Left lung (tissue), 10 donors: ENCODE measurements around the gene CARS1. TPM values are rescaled to one million over a fixed set of nuclear protein-coding genes. Genes with fewer than 3 reads are reported as not detected.

Source experiments
- ATAC-seq: fragments of 200-7000 bp; cut with Tn5 transposase; one replicate; pipeline ENCODE4 v1.9.1; 2020; ENCODE audit warnings: moderate library complexity
- DNase-seq, 4 donors: peaks; one replicate each; pipeline ENCODE4 v3.0.0-alpha.2; 2013 to 2020
- H3K27ac ChIP-seq, 2 donors: fragments of 200-600 bp; sonication (generic) in 1 of 2; one replicate each; pipeline versions ENCODE4 v1.5.0 to v1.8.0; 2020 to 2021
- H3K27me3 ChIP-seq, 2 donors: fragments of 200-600 bp; sonication (generic) in 1 of 2; one replicate each; pipeline versions ENCODE4 v1.5.0 to v1.8.0; 2020 to 2021
- H3K36me3 ChIP-seq, 2 donors: fragments of 200-600 bp; sonication (generic) in 1 of 2; one replicate each; pipeline versions ENCODE4 v1.5.0 to v1.8.0; 2020 to 2021
- H3K4me1 ChIP-seq, 2 donors: fragments of 200-600 bp; one replicate each; pipeline ENCODE4 v1.8.0; 2021
- H3K4me3 ChIP-seq, 2 donors: fragments of 200-600 bp; sonication (generic) in 1 of 2; one replicate each; pipeline versions ENCODE4 v1.5.0 to v1.8.0; 2020 to 2021; ENCODE audit warnings: mild to moderate bottlenecking in 1 of 2
- H3K9me3 ChIP-seq, 2 donors: fragments of 200-600 bp; sonication (generic) in 1 of 2; one replicate each; pipeline versions ENCODE4 v1.5.0 to v1.8.0; 2020 to 2021
- intact Hi-C, 2 donors: fragments of 100-400 bp; cut with DNase I; formaldehyde crosslinking; loops; one replicate each; pipeline versions ENCODE4 v1.11.2 to v1.14.2; 2022
- polyA plus RNA-seq, 6 donors: library from polyadenylated mRNA; unstranded; fragments of 120-200 nt; gene quantifications; one replicate each; pipeline ENCODE4 v1.2.1, GENCODE V29; 2013; ENCODE audit not compliant: insufficient read length in 6 of 6
- total RNA-seq, 2 donors: library from RNA; stranded (reverse); fragmentation: NEBNext Ultra II Directional; extraction: Animal tissue kit (Norgen Biotek cat#: 25700); gene quantifications; one replicate each; pipeline ENCODE4 v1.2.1, GENCODE V29; 2021
- TF ChIP-seq, protein P1 (sequence below), 2 donors: fragments of 200-600 bp; sonication (generic) in 1 of 2; IDR thresholded peaks; one replicate each; pipeline versions ENCODE4 v1.5.0 to v1.8.0; 2021; ENCODE audit warnings: antibody characterized with exemption in 2 of 2
- donor health status: DM: no; HTN: yes; CAD: no.
- donor health status: DM: no; HTN: no; CAD: no.

CARS1 gene
- total and polyA plus RNA-seq, 8 donors: 28.3 to 49.9 (median 31.4) TPM

DNA sequence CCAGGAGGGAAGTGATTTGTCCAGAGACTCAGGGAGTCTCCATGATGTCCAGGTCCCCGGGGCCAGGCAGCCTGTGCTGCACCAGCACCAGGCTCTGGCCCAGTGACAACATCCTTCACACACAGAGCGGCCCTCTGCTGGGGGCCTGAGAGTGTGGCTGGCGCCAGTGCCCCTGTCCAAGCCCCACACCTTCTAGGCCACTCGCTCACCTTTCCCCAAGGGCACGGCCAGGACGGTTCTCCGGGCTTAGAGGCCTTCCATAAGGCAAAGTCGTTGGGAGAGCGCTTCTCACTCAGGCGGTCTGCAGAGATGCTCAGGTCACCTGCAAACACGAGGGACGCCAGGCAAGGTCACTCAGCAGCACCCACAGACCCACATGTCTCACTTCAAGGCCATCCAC is 37.2 kb downstream of the CARS1 start:
- Histone ChIP-seq H3K4me3 (no peak overlapping the region), H3K9me3 (no peaks in the 10 kb centered on the region), H3K4me1 (peaks cover 0 to 18% of the 10 kb centered on the region in 2 donors), H3K27ac (no peak overlapping the region), H3K27me3 (no peaks in the 10 kb centered on the region), H3K36me3 (peaks cover 0 to 83% of the 10 kb centered on the region in 2 donors)
- peak in 1 of 4 donors; percentile 66 for DNase-seq
- intact Hi-C loops: no loop called here
- no peak for ATAC-seq
- TF ChIP-seq, protein P1, sequence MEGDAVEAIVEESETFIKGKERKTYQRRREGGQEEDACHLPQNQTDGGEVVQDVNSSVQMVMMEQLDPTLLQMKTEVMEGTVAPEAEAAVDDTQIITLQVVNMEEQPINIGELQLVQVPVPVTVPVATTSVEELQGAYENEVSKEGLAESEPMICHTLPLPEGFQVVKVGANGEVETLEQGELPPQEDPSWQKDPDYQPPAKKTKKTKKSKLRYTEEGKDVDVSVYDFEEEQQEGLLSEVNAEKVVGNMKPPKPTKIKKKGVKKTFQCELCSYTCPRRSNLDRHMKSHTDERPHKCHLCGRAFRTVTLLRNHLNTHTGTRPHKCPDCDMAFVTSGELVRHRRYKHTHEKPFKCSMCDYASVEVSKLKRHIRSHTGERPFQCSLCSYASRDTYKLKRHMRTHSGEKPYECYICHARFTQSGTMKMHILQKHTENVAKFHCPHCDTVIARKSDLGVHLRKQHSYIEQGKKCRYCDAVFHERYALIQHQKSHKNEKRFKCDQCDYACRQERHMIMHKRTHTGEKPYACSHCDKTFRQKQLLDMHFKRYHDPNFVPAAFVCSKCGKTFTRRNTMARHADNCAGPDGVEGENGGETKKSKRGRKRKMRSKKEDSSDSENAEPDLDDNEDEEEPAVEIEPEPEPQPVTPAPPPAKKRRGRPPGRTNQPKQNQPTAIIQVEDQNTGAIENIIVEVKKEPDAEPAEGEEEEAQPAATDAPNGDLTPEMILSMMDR (IDR thresholded peaks at IDR 0.05): no peak

GRCh38 chr11:3018596-3018995 is 38.6 kb downstream of the CARS1 start:
- ATAC-seq (no peak), DNase-seq (peak in 1 of 4 donors; percentile 20)
- H3K27ac ChIP-seq: no peak overlapping the region
- H3K36me3 ChIP-seq: peaks cover 0 to 83% of the 10 kb centered on the region in 2 donors
- TF ChIP-seq, protein P1 (IDR thresholded peaks at IDR 0.05): no peak
- intact Hi-C loops: no loop called here
- no peaks in the 10 kb centered on the region for H3K9me3 ChIP-seq
- H3K27me3 ChIP-seq: no peaks in the 10 kb centered on the region
- H3K4me1 ChIP-seq: peaks cover 0 to 18% of the 10 kb centered on the region in 2 donors
- no peak overlapping the region for H3K4me3 ChIP-seq

DNA sequence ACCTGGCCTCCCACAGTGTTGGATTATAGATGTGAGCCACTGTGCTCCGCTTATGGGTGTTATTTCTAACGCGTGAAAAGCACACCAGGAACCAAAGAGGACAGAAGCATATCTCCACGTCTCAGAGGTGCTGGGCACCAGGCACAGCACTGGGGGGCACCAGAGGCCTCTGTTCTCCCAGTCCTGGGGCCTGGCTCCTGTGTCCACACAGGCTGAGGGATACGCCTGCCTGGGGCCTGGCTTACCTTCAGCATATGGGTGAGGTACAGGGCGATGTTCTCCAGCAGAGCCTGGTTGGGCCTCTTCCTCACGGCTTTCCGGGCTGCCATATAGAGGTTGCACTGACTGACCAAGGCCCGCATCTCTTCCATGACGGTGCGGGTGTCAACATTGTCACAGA is 40.4 kb downstream of the CARS1 start:
- Histone ChIP-seq H3K9me3 (no peaks in the 10 kb centered on the region), H3K27ac (no peak overlapping the region), H3K4me1 (peaks cover 0 to under 1% of the 10 kb centered on the region in 2 donors), H3K36me3 (peaks cover 0 to 93% of the 10 kb centered on the region in 2 donors), H3K4me3 (no peak overlapping the region), H3K27me3 (no peaks in the 10 kb centered on the region)
- ATAC-seq (no peak), DNase-seq (peak in 1 of 4 donors; percentile 47)
- intact Hi-C loops: no loop called here
- TF ChIP-seq, protein P1 (IDR thresholded peaks at IDR 0.05): no peak

- H3K36me3 ChIP-seq: peaks cover 0 to 100% of the 10 kb centered on the region in 2 donors
- H3K27me3 ChIP-seq: no peaks in the 10 kb centered on the region
- H3K4me3 ChIP-seq: no peak overlapping the region
- intact Hi-C loops: no loop called here
- TF ChIP-seq, protein P1 (IDR thresholded peaks at IDR 0.05): no peak
- ATAC-seq: no peak
- DNase-seq: no peak
- H3K4me1 ChIP-seq: no peaks in the 10 kb centered on the region
- H3K27ac ChIP-seq: no peak overlapping the region
- no peaks in the 10 kb centered on the region for H3K9me3 ChIP-seq
Observed at GRCh38 chr11:3015796-3016195, 41.4 kb downstream of the CARS1 start.

DNA sequence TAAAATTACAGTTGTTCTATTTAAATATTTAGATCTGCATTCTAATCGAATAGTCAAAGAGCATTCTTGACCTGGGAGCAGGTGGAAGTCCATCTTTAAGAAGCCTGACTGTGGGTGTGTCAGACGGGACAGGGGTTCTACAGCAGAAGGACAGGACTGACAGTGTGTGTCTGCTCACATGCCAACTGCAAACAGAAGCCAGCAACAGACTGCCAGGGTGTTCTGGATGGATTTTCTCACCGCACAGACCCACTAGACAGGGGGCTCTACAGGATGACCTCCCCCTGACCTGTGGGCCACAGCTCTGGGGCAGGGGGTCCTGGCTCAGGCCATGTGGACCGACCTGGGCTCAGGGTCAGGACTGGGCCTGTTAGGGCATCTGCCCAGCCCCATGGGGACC is 42.3 kb downstream of the CARS1 start:
- Histone ChIP-seq H3K4me3 (no peak overlapping the region), H3K36me3 (peaks cover 0 to 100% of the 10 kb centered on the region in 2 donors), H3K9me3 (no peaks in the 10 kb centered on the region), H3K27ac (no peak overlapping the region), H3K27me3 (no peaks in the 10 kb centered on the region), H3K4me1 (no peaks in the 10 kb centered on the region)
- DNase-seq (no peak), ATAC-seq (no peak)
- intact Hi-C loops: no loop called here
- TF ChIP-seq, protein P1 (IDR thresholded peaks at IDR 0.05): no peak
